ENCODE results near the gene MAS1. TPM values are rescaled to one million over a fixed set of nuclear protein-coding genes. Genes with fewer than 3 reads are reported as not detected.
"Not testable (repeated sequence)": the region's sequence is repeated elsewhere in the genome, so short reads cannot be mapped to it uniquely, and the experiment has no call there.

Gene MAS1
- total RNA-seq, 1 donor from 2014 or later, result not detected

GRCh38 chr6:159919011-159919511 is 28.3 kb downstream of the MAS1 start:
- peak; percentile 59 for DNase-seq

GRCh38 chr6:159919800-159920199 is 29.0 kb downstream of the MAS1 start:
- DNase-seq, result no peak

- DNase-seq, result not testable (repeated sequence)
These were observed 33.4 kb downstream of the MAS1 start for GRCh38 chr6:159924150-159924549.

- no peak for DNase-seq
These were observed 35.9 kb downstream of the MAS1 start for GRCh38 chr6:159926542-159927203.

- DNase-seq, result no peak
These were observed 39.0 kb downstream of the MAS1 start for GRCh38 chr6:159929819-159930218.

- no peak for DNase-seq
These were observed 40.3 kb downstream of the MAS1 start for GRCh38 chr6:159931112-159931511.

GRCh38 chr6:159931846-159932245 is 41.1 kb downstream of the MAS1 start:
- no peak for DNase-seq

GRCh38 chr6:159933077-159933476 is 42.3 kb downstream of the MAS1 start:
- DNase-seq, result no peak

- DNase-seq, result no peak
These were observed 43.4 kb downstream of the MAS1 start for GRCh38 chr6:159934181-159934580.

GRCh38 chr6:159935065-159935464 is 44.3 kb downstream of the MAS1 start:
- DNase-seq, result no peak

GRCh38 chr6:159935633-159936032 is 44.8 kb downstream of the MAS1 start:
- no peak for DNase-seq

GRCh38 chr6:159939591-159940016 is 48.8 kb downstream of the MAS1 start:
- no peak for DNase-seq

Other genes starting within 250 kb of the MAS1 start
- 75.2 TPM for gene SOD2, start 197.7 kb upstream of the MAS1 start, total RNA-seq
- gene WTAP, start 163.5 kb upstream of the MAS1 start, total RNA-seq, result 147 TPM
- 69.9 TPM for gene ACAT2, start 128.9 kb upstream of the MAS1 start, total RNA-seq
- gene TCP1, start 101.4 kb upstream of the MAS1 start, total RNA-seq, result 336 TPM
- 44.5 TPM for gene MRPL18, start 100.5 kb upstream of the MAS1 start, total RNA-seq
- not detected for gene PNLDC1, start 90.7 kb upstream of the MAS1 start, total RNA-seq
- gene IGF2R, start 78.1 kb downstream of the MAS1 start, total RNA-seq, result 36.7 TPM
- 1.9 TPM for gene SLC22A1, start 230.8 kb downstream of the MAS1 start, total RNA-seq